IMR-90 (cell line): Measurements from ENCODE around the gene RAPH1.

ENCODE experiments used
- CEBPB ChIP-seq: IDR thresholded peaks from 2 replicates; pipeline ENCODE4 v1.6.1; 2012; ENCODE audit warnings: low read depth, low read length, improper control_type of control experiment
- FOS ChIP-seq: fragments of 150-350 bp; IDR thresholded peaks from 2 replicates; pipeline ENCODE4 v1.6.1; 2016; ENCODE audit warnings: low read depth, low read length
- MAFK ChIP-seq: IDR thresholded peaks from 2 replicates; pipeline ENCODE4 v1.6.1; 2012; ENCODE audit warnings: low read depth, low read length, improper control_type of control experiment
- MAZ ChIP-seq: IDR thresholded peaks from 2 replicates; pipeline ENCODE4 v1.6.1; 2012; ENCODE audit warnings: low read depth, mild to moderate bottlenecking, low read length, improper control_type of control experiment, moderate library complexity, borderline replicate concordance
- NFE2L2 ChIP-seq: fragments of 150-350 bp; IDR thresholded peaks from 2 replicates; pipeline ENCODE4 v1.6.1; 2016; ENCODE audit warnings: low read depth, mild to moderate bottlenecking, low read length
- POLR2A ChIP-seq: IDR thresholded peaks from 2 replicates; pipeline ENCODE4 v1.6.1; 2012; ENCODE audit warnings: mild to moderate bottlenecking, low read depth, low read length
- RAD21 ChIP-seq: IDR thresholded peaks from 2 replicates; pipeline ENCODE4 v1.6.1; 2012; ENCODE audit warnings: low read length, improper control_type of control experiment
- RCOR1 ChIP-seq: IDR thresholded peaks from 2 replicates; pipeline ENCODE4 v1.6.1; 2012; ENCODE audit warnings: mild to moderate bottlenecking, low read length, improper control_type of control experiment; ENCODE audit not compliant: insufficient replicate concordance
- RFX5 ChIP-seq: IDR thresholded peaks from 2 replicates; pipeline ENCODE4 v1.8.0; 2012; ENCODE audit warnings: low read depth, mild to moderate bottlenecking, low read length, moderate library complexity
- SMC3 ChIP-seq: fragments of 150-350 bp; IDR thresholded peaks from 2 replicates; pipeline ENCODE4 v1.6.1; 2016; ENCODE audit warnings: low read depth, mild to moderate bottlenecking, antibody characterized with exemption, low read length, moderate library complexity
- TF ChIP-seq, protein P1 (sequence below): conservative IDR thresholded peaks from 2 replicates; pipeline ENCODE4 v1.5.1; 2012; ENCODE audit warnings: mild to moderate bottlenecking, low read depth, low read length, improper control_type of control experiment
- TF ChIP-seq, protein P2 (sequence below): fragments of 150-350 bp; IDR thresholded peaks from 2 replicates; pipeline ENCODE4 v1.6.1; 2016; ENCODE audit warnings: low read depth, mild to moderate bottlenecking, low read length, moderate library complexity, borderline replicate concordance
- TF ChIP-seq, protein P3 (sequence below): fragments of 150-350 bp; IDR thresholded peaks from 2 replicates; pipeline ENCODE4 v1.6.1; 2017; ENCODE audit warnings: mild to moderate bottlenecking, antibody characterized with exemption, low read length, low read depth

DNA sequence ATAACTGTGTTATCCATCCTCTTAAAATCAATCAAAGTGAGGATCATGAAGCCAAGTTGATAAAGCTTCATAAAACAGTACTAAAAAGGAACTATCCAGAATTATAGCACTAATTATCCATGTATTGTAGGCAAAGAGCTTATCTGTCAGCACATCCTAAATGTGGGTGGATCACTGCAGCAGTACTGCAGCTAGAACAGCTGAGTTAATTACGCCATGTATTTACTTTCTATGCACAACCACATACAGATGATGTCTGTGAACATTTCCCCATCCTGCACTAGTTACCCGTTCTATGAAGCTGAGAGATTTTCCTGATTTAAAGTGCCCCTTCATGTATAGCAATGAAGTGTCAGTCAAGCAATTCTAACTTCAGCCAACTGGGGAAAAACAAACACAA is 96.6 kb downstream of the RAPH1 start:
- TF ChIP-seq CEBPB: no peak
- TF ChIP-seq POLR2A: no peak
- TF ChIP-seq, protein P1, sequence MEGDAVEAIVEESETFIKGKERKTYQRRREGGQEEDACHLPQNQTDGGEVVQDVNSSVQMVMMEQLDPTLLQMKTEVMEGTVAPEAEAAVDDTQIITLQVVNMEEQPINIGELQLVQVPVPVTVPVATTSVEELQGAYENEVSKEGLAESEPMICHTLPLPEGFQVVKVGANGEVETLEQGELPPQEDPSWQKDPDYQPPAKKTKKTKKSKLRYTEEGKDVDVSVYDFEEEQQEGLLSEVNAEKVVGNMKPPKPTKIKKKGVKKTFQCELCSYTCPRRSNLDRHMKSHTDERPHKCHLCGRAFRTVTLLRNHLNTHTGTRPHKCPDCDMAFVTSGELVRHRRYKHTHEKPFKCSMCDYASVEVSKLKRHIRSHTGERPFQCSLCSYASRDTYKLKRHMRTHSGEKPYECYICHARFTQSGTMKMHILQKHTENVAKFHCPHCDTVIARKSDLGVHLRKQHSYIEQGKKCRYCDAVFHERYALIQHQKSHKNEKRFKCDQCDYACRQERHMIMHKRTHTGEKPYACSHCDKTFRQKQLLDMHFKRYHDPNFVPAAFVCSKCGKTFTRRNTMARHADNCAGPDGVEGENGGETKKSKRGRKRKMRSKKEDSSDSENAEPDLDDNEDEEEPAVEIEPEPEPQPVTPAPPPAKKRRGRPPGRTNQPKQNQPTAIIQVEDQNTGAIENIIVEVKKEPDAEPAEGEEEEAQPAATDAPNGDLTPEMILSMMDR: no peak
- TF ChIP-seq MAFK: no peak
- TF ChIP-seq, protein P2, sequence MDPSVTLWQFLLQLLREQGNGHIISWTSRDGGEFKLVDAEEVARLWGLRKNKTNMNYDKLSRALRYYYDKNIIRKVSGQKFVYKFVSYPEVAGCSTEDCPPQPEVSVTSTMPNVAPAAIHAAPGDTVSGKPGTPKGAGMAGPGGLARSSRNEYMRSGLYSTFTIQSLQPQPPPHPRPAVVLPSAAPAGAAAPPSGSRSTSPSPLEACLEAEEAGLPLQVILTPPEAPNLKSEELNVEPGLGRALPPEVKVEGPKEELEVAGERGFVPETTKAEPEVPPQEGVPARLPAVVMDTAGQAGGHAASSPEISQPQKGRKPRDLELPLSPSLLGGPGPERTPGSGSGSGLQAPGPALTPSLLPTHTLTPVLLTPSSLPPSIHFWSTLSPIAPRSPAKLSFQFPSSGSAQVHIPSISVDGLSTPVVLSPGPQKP: no peak
- TF ChIP-seq RFX5: no peak
- TF ChIP-seq MAZ: no peak
- no peak for TF ChIP-seq RAD21
- TF ChIP-seq NFE2L2: no peak
- no peak for TF ChIP-seq RCOR1
- no peak for TF ChIP-seq SMC3
- TF ChIP-seq, protein P3, sequence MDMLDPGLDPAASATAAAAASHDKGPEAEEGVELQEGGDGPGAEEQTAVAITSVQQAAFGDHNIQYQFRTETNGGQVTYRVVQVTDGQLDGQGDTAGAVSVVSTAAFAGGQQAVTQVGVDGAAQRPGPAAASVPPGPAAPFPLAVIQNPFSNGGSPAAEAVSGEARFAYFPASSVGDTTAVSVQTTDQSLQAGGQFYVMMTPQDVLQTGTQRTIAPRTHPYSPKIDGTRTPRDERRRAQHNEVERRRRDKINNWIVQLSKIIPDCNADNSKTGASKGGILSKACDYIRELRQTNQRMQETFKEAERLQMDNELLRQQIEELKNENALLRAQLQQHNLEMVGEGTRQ: no peak
- no peak for TF ChIP-seq FOS
